OCI-LY7 (cell line): Measurements from ENCODE around the gene HOXB5. TPM values are rescaled to one million over a fixed set of nuclear protein-coding genes. Genes with fewer than 3 reads are reported as not detected.

Source experiments
- BruUV-seq: library from RNA; stranded (reverse); fragments of 400-500 nt; replicated peaks from 2 replicates; lab custom pipeline; 2021; lab: Mats Ljungman, UMichigan
- CTCF ChIA-PET: fragments of 300-600 bp; sonication (Branson Sonifier 250); formaldehyde crosslinking; loops from one replicate; lab custom pipeline; 2022; ENCODE audit warnings: antibody characterized with exemption; ENCODE audit not compliant: unreplicated experiment; lab: Charles Lee
- POLR2A ChIA-PET: fragments of 300-600 bp; sonication (Branson Sonifier 250); formaldehyde crosslinking; loops from one replicate; lab custom pipeline; 2022; ENCODE audit warnings: antibody characterized with exemption; lab: Charles Lee
- DNase-seq: peaks from one replicate; pipeline ENCODE4 v3.0.0-alpha.2; 2015; ENCODE audit warnings: low spot score
- H2AFZ ChIP-seq: fragments of 200-600 bp; sonication (generic), shearing (Covaris generic); 2 replicates; pipeline ENCODE4 v1.6.1; 2014; ENCODE audit warnings: mild to moderate bottlenecking, antibody characterized with exemption, low read length, moderate library complexity
- H3K27ac ChIP-seq: fragments of 200-600 bp; sonication (generic); 2 replicates; pipeline ENCODE4 v1.5.1; 2014; ENCODE audit warnings: mixed run types, low read depth, mild to moderate bottlenecking, moderate library complexity, low read length, inconsistent platforms; ENCODE audit not compliant: poor library complexity, severe bottlenecking
- H3K36me3 ChIP-seq: fragments of 200-600 bp; sonication (generic); 2 replicates; pipeline ENCODE4 v1.6.1; 2014; ENCODE audit warnings: mild to moderate bottlenecking, antibody characterized with exemption, low read length, moderate library complexity, mixed read lengths; ENCODE audit not compliant: insufficient read depth
- H3K4me1 ChIP-seq: fragments of 200-600 bp; sonication (generic); 2 replicates; pipeline ENCODE4 v1.5.1; 2014; ENCODE audit warnings: mild to moderate bottlenecking, low read length; ENCODE audit not compliant: insufficient read depth, poor library complexity, severe bottlenecking
- H3K4me2 ChIP-seq: fragments of 200-600 bp; sonication (generic); 2 replicates; pipeline ENCODE4 v1.6.1; 2014; ENCODE audit warnings: mild to moderate bottlenecking, low read length
- H3K4me3 ChIP-seq: fragments of 200-600 bp; sonication (generic); 2 replicates; pipeline ENCODE4 v1.5.1; 2014; ENCODE audit warnings: mild to moderate bottlenecking, low read depth, low read length; ENCODE audit not compliant: poor library complexity, severe bottlenecking
- H3K79me2 ChIP-seq: fragments of 200-600 bp; sonication (generic); 2 replicates; pipeline ENCODE4 v1.6.1; 2016; ENCODE audit warnings: low read depth, mild to moderate bottlenecking, low read length, moderate library complexity, mixed read lengths; ENCODE audit not compliant: insufficient read depth
- H3K9me2 ChIP-seq: fragments of 200-600 bp; sonication (generic); 2 replicates; pipeline ENCODE4 v1.6.1; 2016; ENCODE audit warnings: mild to moderate bottlenecking, low read length, mixed read lengths; ENCODE audit not compliant: insufficient read depth
- H3K9me3 ChIP-seq: fragments of 200-600 bp; sonication (generic); 2 replicates; pipeline ENCODE4 v1.6.1; 2014; ENCODE audit warnings: mild to moderate bottlenecking, mixed run types, low read length, mixed read lengths
- H4K20me1 ChIP-seq: fragments of 200-600 bp; sonication (generic); 2 replicates; pipeline ENCODE4 v1.6.1; 2014; ENCODE audit warnings: mild to moderate bottlenecking, antibody characterized with exemption, low read length, moderate library complexity, mixed read lengths; ENCODE audit not compliant: insufficient read depth
- CTCF ChIP-seq: fragments of 200-600 bp; sonication (generic); conservative IDR thresholded peaks from 2 replicates; pipeline ENCODE4 v1.5.1; 2014; ENCODE audit warnings: mild to moderate bottlenecking, antibody characterized with exemption, low read length, moderate library complexity, mixed read lengths
- EZH2phosphoT487 ChIP-seq: fragments of 200-600 bp; sonication (generic); IDR thresholded peaks from 2 replicates; pipeline ENCODE4 v1.6.1; 2018; ENCODE audit warnings: low read depth, borderline replicate concordance, mild to moderate bottlenecking, mixed run types, antibody characterized with exemption, low read length, moderate library complexity, mixed read lengths
- intact Hi-C: fragments of 100-400 bp; cut with micrococcal nuclease; formaldehyde crosslinking; loops from one replicate; pipeline ENCODE4 v1.10.0; 2022; ENCODE audit not compliant: unreplicated experiment
- total RNA-seq, 2 experiments: library from RNA; depleted of rRNA in 1 of 2; stranded (reverse); fragments of >200 nt in 1 of 2; shearing (Covaris generic) in 1 of 2; gene quantifications; 2 replicates each; pipeline ENCODE4 v1.2.3, GENCODE V29; 2014 to 2022

The HOXB5 gene
- total RNA-seq, 2 experiments from 2014 or later: not detected

GRCh38 chr17:48639982-48640857 lies 46.6 kb upstream of the HOXB5 start:
- H3K9me3 ChIP-seq: no peaks in the 10 kb centered on the region
- POLR2A ChIA-PET: no interaction called here
- DNase-seq: no peak
- no peak overlapping the region for H3K4me2 ChIP-seq
- no peak overlapping the region for H2AFZ ChIP-seq
- no peak for TF ChIP-seq CTCF
- TF ChIP-seq EZH2phosphoT487: no peak
- H3K27ac ChIP-seq: no peak overlapping the region
- intact Hi-C loops: no loop called here
- no TSS peak for BruUV-seq
- CTCF ChIA-PET: no interaction called here
- H4K20me1 ChIP-seq: no peaks in the 10 kb centered on the region
- H3K79me2 ChIP-seq: no peaks in the 10 kb centered on the region
- H3K36me3 ChIP-seq: no peaks in the 10 kb centered on the region
- no peak overlapping the region for H3K4me3 ChIP-seq
- H3K4me1 ChIP-seq: no peaks in the 10 kb centered on the region
- no peaks in the 10 kb centered on the region for H3K9me2 ChIP-seq

GRCh38 chr17:48639136-48639535 lies 45.6 kb upstream of the HOXB5 start:
- Histone ChIP-seq H4K20me1 (no peaks in the 10 kb centered on the region), H3K4me1 (no peaks in the 10 kb centered on the region), H3K4me3 (no peak overlapping the region), H3K36me3 (no peaks in the 10 kb centered on the region), H3K79me2 (no peaks in the 10 kb centered on the region), H3K27ac (no peak overlapping the region), H2AFZ (no peak overlapping the region), H3K9me2 (no peaks in the 10 kb centered on the region), H3K4me2 (no peak overlapping the region), H3K9me3 (no peaks in the 10 kb centered on the region)
- TF ChIP-seq CTCF (no peak), EZH2phosphoT487 (no peak)
- DNase-seq: no peak
- ChIA-PET CTCF (no interaction called here), POLR2A (interaction anchor here (0.5 to 0.6 kb wide), 2 partner anchors 265 to 416 kb away, joined by 3 to 5 read pairs; no protein-coding TSS in a partner anchor)
- BruUV-seq: no TSS peak
- intact Hi-C loops: no loop called here
